Muscle of leg (tissue), 11 donors: ENCODE data around the gene PLIN5. TPM values are rescaled to one million over a fixed set of nuclear protein-coding genes. Genes with fewer than 3 reads are reported as not detected.
A peak's percentile ranks its signal among the peaks of the same experiment; 100 is the strongest.

Experiments used
- DNase-seq: peaks from one replicate; pipeline ENCODE4 v3.0.0; 2013
- H3K27ac ChIP-seq: one replicate; pipeline ENCODE4 v1.5.1; 2013; ENCODE audit warnings: mild to moderate bottlenecking, low read length, control low read depth
- H3K27me3 ChIP-seq: one replicate; pipeline ENCODE4 v1.6.1; 2013; ENCODE audit warnings: low read length; ENCODE audit not compliant: control insufficient read depth, insufficient read depth
- H3K36me3 ChIP-seq: one replicate; pipeline ENCODE4 v1.6.1; 2013; ENCODE audit warnings: low read length; ENCODE audit not compliant: control insufficient read depth, insufficient read depth
- H3K4me1 ChIP-seq: one replicate; pipeline ENCODE4 v1.6.1; 2013; ENCODE audit warnings: low read length; ENCODE audit not compliant: control insufficient read depth, insufficient read depth
- H3K4me3 ChIP-seq: one replicate; pipeline ENCODE4 v1.5.1; 2013; ENCODE audit warnings: low read length, control low read depth
- H3K9me3 ChIP-seq: replicated peaks from 2 replicates; pipeline ENCODE4 v1.6.1; 2013; ENCODE audit warnings: low read depth, low read length; ENCODE audit not compliant: control insufficient read depth
- WGBS: methylation state at CpG from one replicate; pipeline ENCODE4 v1.1.5; 2013; ENCODE audit warnings: missing lambda C conversion rate; ENCODE audit not compliant: insufficient coverage; 5-methylcytosine and 5-hydroxymethylcytosine counted together
- polyA plus RNA-seq, 8 donors: library from polyadenylated mRNA; unstranded; fragments of 120-200 nt; gene quantifications; one replicate each; pipeline versions ENCODE4 v1.2.1 to v1.2.3, GENCODE V29; 2013; ENCODE audit warnings: inconsistent platforms in 1 of 8, low replicate concordance in 1 of 8; ENCODE audit not compliant: insufficient read length in 8 of 8, insufficient read depth in 1 of 8
- total RNA-seq: library from RNA; stranded (reverse); fragments of 120-200 nt; gene quantifications from one replicate; pipeline ENCODE4 v1.2.4, GENCODE V29; 2013

PLIN5 gene
- total and polyA plus RNA-seq, 9 donors = 0.83 to 5.2 (median 1.9) TPM

DNA sequence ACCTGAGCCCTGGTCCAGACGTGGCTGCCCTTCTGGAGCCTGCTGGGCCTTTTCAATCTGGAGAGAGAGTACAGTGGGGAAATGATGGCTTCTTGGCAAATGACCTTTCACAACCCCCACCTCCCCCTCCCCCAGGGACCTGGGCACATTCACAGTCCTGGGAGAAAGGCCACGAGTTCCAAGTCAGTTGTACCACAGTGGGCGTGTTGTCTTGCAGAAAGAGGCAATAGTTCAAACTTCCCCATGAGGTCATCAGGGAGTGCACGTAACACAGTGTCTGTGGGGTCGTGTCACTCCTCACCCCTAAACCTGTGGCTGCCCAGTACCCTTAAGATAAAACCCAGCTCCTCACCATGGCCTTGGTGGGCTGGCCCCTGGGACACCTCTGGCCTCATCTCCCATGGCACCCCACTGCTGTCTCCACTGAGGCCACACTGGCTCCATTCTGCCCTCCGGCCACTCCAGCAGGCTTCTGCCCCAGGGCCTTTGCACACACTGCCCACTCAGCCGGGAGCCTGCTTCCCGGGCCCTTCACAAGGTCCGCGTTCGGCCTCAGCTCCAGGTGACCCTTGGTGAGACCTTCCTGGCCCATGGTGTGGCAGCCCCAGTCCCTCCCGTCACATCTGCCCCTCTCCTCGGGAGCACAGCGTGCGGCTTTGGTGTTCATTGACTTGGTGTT, 30.0 kb downstream of the PLIN5 start:
- Histone ChIP-seq H3K36me3 (peaks cover 61% of the 10 kb centered on the region), H3K27me3 (no peaks in the 10 kb centered on the region), H3K4me3 (no peak overlapping the region), H3K4me1 (peaks cover 27% of the 10 kb centered on the region), H3K9me3 (no peaks in the 10 kb centered on the region), H3K27ac (peak overlapping the region; percentile 75)
- 79% methylated on average over 14 of the region's 15 CpGs for WGBS
- no peak for DNase-seq

DNA sequence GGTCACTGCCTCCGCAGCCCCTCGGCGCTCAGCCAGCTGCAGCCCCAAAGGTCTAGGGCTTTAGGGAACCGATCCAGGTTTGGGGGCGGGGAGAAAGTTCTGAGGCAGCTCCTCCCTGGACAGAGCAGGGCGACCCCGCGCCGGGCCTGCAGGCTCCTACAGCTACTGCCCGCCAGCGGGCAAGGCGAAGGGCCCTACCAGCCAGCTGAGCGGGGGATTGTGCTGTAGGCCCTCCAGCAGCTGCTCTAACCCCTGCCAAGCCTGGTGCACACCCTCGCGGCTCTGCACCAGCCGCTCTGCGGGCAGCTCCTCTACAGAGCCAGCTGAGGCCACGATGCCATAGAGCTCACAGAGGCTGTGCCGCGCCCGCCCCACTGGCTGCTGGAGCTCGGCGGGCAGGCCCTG, 30.7 kb downstream of the PLIN5 start:
- peak; percentile 83 for DNase-seq

DNA sequence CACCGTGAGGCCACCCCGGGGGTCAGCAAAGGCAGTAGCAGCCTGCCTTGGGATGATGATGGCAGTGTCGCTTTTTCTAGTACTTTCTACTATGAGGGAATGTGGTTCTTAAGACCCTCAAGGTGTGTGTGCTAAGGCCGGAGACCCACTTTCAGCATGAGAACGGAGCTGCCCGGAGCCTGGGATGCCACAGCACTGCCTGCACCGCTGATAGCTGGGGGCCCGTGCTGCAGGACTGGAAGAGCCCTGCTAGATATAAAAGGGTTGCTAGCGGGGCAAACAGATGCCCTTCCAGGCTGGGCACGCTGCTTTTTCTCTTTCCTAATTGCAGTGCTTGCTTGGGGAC, 31.2 kb downstream of the PLIN5 start:
- peaks cover 27% of the 10 kb centered on the region for H3K4me1 ChIP-seq
- H3K36me3 ChIP-seq = peaks cover 69% of the 10 kb centered on the region
- 75% methylated on average over 9 of the region's 10 CpGs for WGBS

More for the DNA sequence above, 30.7 kb downstream of the PLIN5 start:
- Histone ChIP-seq H3K9me3 (no peaks in the 10 kb centered on the region), H3K27ac (peak overlapping the region; percentile 75), H3K36me3 (peaks cover 67% of the 10 kb centered on the region), H3K4me1 (peaks cover 27% of the 10 kb centered on the region), H3K27me3 (no peaks in the 10 kb centered on the region), H3K4me3 (no peak overlapping the region)
- 84% methylated on average over 22 of the region's 23 CpGs for WGBS

DNA sequence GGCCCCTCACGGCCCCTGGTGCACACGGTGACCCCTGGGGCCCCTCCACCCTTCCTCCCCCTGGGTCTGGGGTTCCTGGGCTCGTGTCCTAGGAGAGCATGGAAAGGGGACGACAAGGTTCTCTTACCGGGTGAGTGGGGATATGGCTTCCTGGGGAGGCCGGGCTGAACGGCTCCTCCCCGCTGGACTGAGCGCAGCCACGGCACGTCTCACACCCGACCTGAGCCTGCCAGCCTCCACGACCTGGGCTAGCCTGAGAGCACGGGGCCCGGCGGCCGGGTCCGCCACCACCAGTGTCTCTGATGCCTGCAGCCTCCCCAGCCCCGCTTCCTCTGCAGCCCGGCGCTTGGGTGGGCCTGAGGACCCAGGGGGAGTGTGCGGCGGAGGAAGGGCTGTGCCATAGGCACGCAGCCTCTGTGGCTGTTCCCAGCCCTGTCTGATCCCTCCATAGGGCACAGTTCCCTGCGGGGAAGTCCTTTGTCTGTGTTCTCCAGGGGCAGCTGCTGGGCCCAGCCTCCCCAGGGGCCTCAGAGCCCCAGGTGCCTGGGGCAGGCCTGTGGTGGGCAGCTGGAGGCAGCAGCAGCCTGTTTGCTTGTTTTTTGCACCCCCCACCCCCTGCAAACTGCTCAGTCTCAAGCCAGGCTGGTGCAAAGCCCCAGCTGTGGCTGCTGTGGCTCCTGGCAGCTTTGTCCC, 31.7 kb downstream of the PLIN5 start:
- no peak for DNase-seq
- 80% methylated on average over 23 of the region's 25 CpGs for WGBS
- Histone ChIP-seq H3K4me1 (peaks cover 27% of the 10 kb centered on the region), H3K4me3 (no peak overlapping the region), H3K27me3 (no peaks in the 10 kb centered on the region), H3K27ac (peak overlapping the region; percentile 48), H3K9me3 (no peaks in the 10 kb centered on the region), H3K36me3 (peaks cover 75% of the 10 kb centered on the region)

More for the DNA sequence above, 31.2 kb downstream of the PLIN5 start:
- Histone ChIP-seq H3K9me3 (no peaks in the 10 kb centered on the region), H3K4me3 (no peak overlapping the region), H3K27ac (peak overlapping the region; percentile 48), H3K27me3 (no peaks in the 10 kb centered on the region)
- no peak for DNase-seq

DNA sequence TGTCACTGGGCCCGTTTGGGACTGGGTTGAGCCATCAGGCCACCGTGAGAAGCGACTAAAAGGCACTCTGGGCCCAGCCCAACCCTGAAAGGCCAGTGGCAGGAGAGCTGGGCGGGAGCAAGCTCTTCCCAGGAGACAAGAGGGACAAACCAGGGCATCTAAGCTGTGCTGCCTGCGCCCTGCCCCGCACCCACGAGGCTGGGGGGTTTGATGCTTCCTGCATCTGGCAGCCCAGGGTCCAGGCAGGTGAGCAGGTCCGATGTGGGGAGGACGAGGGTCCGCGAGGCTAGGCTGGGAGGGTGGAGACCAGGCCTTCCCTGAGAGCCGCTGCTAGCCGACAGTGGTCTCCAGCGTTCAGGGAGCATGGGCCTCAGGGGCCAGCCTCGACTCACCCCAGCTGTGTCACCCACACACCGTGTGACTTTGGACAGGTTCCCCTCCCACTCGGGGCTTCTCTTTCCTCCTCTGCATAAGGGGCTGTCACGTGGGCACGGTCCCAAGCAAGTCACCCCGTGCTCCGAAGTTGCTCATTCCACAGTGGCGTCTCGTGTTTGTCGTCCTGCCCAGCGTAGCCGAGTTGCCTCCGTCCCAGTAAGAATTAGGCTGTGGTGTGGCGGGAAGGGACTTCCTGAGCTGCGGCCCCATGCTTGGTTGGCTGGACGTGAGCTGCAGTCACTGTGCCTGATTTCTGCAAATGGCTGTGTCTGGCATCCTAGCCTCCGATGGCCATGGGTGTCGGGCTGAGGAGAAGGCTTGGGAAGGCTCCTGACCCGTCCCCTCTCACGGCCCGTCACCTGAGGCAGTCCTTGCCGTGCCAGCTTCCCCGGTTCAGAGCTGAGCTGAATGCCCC, 32.5 kb downstream of the PLIN5 start:
- peaks cover 27% of the 10 kb centered on the region for H3K4me1 ChIP-seq
- H3K36me3 ChIP-seq = peaks cover 79% of the 10 kb centered on the region
- no peak for DNase-seq
- no peak overlapping the region for H3K4me3 ChIP-seq
- no peaks in the 10 kb centered on the region for H3K9me3 ChIP-seq
- H3K27me3 ChIP-seq = no peaks in the 10 kb centered on the region
- no peak overlapping the region for H3K27ac ChIP-seq
- 75% methylated on average over 32 of the region's 37 CpGs for WGBS

- Histone ChIP-seq H3K27ac (no peak overlapping the region), H3K27me3 (no peaks in the 10 kb centered on the region), H3K36me3 (peaks cover 78% of the 10 kb centered on the region), H3K4me3 (no peak overlapping the region), H3K4me1 (peaks cover 27% of the 10 kb centered on the region), H3K9me3 (no peaks in the 10 kb centered on the region)
- WGBS = 90% methylated on average over 19 of the region's 25 CpGs
- no peak for DNase-seq
Observed at GRCh38 chr19:4501691-4502090, 33.3 kb downstream of the PLIN5 start.

GRCh38 chr19:4500841-4501591, 34.0 kb downstream of the PLIN5 start:
- WGBS = 85% methylated on average over 25 of the region's 29 CpGs
- no peak for DNase-seq
- no peaks in the 10 kb centered on the region for H3K27me3 ChIP-seq
- no peak overlapping the region for H3K27ac ChIP-seq
- peaks cover 78% of the 10 kb centered on the region for H3K36me3 ChIP-seq
- H3K4me3 ChIP-seq = no peak overlapping the region
- no peaks in the 10 kb centered on the region for H3K9me3 ChIP-seq
- peaks cover 27% of the 10 kb centered on the region for H3K4me1 ChIP-seq

GRCh38 chr19:4499855-4500254, 35.2 kb downstream of the PLIN5 start:
- no peak for DNase-seq
- H3K4me1 ChIP-seq = peaks cover 23% of the 10 kb centered on the region
- no peaks in the 10 kb centered on the region for H3K27me3 ChIP-seq
- WGBS = 84% methylated on average over 13 of the region's 15 CpGs
- no peaks in the 10 kb centered on the region for H3K9me3 ChIP-seq
- H3K27ac ChIP-seq = no peak overlapping the region
- H3K36me3 ChIP-seq = peaks cover 76% of the 10 kb centered on the region
- H3K4me3 ChIP-seq = no peak overlapping the region

DNA sequence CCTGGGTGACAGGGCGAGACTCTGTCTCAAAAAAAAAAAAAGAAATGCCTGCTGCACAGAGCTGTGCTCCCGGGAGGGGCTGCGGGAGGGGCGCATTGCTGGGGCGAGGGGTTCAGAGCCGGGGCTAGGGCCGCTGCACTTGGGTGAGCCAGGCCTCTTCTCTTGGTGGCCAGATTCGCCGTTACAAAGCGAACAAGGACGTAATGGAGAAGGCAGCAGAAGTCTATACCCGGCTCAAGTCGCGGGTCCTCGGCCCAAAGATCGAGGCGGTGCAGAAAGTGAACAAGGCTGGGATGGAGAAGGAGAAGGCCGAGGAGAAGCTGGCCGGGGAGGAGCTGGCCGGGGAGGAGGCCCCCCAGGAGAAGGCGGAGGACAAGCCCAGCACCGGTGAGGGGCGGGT, 35.7 kb downstream of the PLIN5 start:
- Histone ChIP-seq H3K9me3 (no peaks in the 10 kb centered on the region), H3K4me1 (peaks cover 17% of the 10 kb centered on the region), H3K27ac (no peak overlapping the region), H3K4me3 (no peak overlapping the region), H3K27me3 (no peaks in the 10 kb centered on the region), H3K36me3 (peaks cover 77% of the 10 kb centered on the region)
- 89% methylated on average over 16 of the region's 23 CpGs for WGBS
- DNase-seq = no peak
